Measurements from ENCODE around the gene EN1. TPM values are rescaled to one million over a fixed set of nuclear protein-coding genes. Genes with fewer than 3 reads are reported as not detected.

Gene EN1
- total RNA-seq, 1 experiment from 2014 or later = not detected

DNA sequence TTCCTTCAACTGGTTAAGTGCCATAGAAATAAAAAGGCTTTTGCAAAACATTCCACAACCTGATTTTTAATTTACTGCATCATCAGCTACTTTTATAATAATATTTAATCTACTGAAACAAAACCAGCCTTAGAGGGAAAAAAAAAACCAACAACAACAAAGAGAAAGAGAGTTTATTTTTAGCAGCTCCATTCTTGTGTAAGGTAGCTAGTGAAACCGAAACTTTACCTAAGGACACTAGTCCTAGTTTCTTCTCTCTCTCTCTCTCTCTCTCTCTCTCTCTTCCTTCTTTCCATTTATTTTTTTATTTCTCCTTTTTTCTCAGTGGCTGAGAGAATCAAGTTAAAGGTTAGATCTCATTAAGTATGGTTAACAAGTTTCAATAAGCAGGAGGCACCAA lies 21.4 kb downstream of the EN1 start:
- ChIA-PET POLR2A (no interaction called here), CTCF (interaction anchor here (0.6 to 1.2 kb wide), 6 partner anchors 11 to 559 kb away, joined by 3 to 5 read pairs (median 3); no protein-coding TSS in a partner anchor)
- Mint-ChIP-seq H3K4me3 (ENCODE audit: unreplicated experiment) (no peak overlapping the region), H3K27me3 (ENCODE audit: insufficient read depth, unreplicated experiment) (peaks cover 14% of the 10 kb centered on the region), H3K36me3 (ENCODE audit: insufficient read depth, unreplicated experiment) (no peaks in the 10 kb centered on the region), H3K4me1 (ENCODE audit: insufficient read depth, unreplicated experiment) (peaks cover 6% of the 10 kb centered on the region), H3K27ac (ENCODE audit: low read depth, unreplicated experiment) (no peak overlapping the region), H3K9me3 (ENCODE audit: unreplicated experiment) (no peaks in the 10 kb centered on the region)
- TF ChIP-seq, protein P1, sequence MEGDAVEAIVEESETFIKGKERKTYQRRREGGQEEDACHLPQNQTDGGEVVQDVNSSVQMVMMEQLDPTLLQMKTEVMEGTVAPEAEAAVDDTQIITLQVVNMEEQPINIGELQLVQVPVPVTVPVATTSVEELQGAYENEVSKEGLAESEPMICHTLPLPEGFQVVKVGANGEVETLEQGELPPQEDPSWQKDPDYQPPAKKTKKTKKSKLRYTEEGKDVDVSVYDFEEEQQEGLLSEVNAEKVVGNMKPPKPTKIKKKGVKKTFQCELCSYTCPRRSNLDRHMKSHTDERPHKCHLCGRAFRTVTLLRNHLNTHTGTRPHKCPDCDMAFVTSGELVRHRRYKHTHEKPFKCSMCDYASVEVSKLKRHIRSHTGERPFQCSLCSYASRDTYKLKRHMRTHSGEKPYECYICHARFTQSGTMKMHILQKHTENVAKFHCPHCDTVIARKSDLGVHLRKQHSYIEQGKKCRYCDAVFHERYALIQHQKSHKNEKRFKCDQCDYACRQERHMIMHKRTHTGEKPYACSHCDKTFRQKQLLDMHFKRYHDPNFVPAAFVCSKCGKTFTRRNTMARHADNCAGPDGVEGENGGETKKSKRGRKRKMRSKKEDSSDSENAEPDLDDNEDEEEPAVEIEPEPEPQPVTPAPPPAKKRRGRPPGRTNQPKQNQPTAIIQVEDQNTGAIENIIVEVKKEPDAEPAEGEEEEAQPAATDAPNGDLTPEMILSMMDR (IDR thresholded peaks at IDR 0.05; ENCODE audit: unreplicated experiment) = no peak
- no peak for DNase-seq (ENCODE audit: unreplicated experiment)
- intact Hi-C loops (cut with micrococcal nuclease) = no loop called here
- BruUV-seq (replicated peaks) = no TSS peak

DNA sequence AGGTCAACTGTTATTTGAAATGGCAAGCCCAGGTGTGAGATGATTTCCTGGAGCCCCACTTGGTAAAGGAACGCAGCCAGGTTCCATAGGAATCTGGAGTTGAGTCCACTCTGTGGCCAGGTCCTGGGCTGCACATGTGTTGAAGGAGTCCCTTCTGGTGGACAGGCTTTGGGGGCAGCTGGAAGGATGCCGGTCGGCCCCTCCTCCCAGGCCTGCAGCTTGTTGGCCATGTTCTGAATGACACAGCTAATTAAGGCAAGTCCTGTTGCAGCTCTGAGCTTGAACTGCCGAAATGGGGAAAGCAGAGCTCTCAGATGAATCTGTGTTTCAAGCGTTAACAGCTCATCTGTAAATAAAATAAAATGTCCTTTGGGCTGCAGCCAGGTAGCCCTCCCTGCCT lies 23.8 kb downstream of the EN1 start:
- Mint-ChIP-seq H3K27me3 (ENCODE audit: insufficient read depth, unreplicated experiment) (peaks cover 28% of the 10 kb centered on the region), H3K36me3 (ENCODE audit: insufficient read depth, unreplicated experiment) (no peaks in the 10 kb centered on the region), H3K9me3 (ENCODE audit: unreplicated experiment) (no peaks in the 10 kb centered on the region), H3K27ac (ENCODE audit: low read depth, unreplicated experiment) (no peak overlapping the region), H3K4me3 (ENCODE audit: unreplicated experiment) (no peak overlapping the region), H3K4me1 (ENCODE audit: insufficient read depth, unreplicated experiment) (no peaks in the 10 kb centered on the region)
- BruUV-seq (replicated peaks) = no TSS peak
- POLR2A ChIA-PET = no interaction called here
- intact Hi-C loops (cut with micrococcal nuclease) = no loop called here
- no peak for DNase-seq (ENCODE audit: unreplicated experiment)
- CTCF ChIA-PET = interaction anchor here (0.8 kb wide), 1 partner anchor 34 kb away, joined by 3 read pairs; no protein-coding TSS in a partner anchor
- TF ChIP-seq, protein P1 (IDR thresholded peaks at IDR 0.05; ENCODE audit: unreplicated experiment) = no peak

DNA sequence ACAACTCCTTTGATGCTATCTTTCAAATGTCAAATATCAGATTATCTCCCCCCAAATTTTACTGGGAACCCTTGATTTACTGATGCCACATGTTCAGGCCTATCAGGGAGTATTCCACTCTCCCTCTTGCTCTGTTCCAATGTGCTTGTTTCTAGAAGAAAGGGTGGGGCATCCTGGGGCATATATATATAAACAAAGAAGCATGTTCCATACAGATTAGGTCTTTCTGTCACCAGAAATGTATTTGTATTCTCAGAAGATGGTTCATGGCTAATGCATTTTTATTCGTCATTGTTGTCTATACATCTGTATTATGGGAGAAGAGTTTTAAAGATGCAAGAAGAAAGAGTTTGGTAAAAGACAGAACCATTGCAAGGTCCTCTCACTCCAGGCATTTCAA lies 24.9 kb downstream of the EN1 start:
- ChIA-PET CTCF (no interaction called here), POLR2A (no interaction called here)
- H3K36me3 Mint-ChIP-seq (ENCODE audit: insufficient read depth, unreplicated experiment) = no peaks in the 10 kb centered on the region
- TF ChIP-seq, protein P1 (IDR thresholded peaks at IDR 0.05; ENCODE audit: unreplicated experiment) = no peak
- peaks cover 36% of the 10 kb centered on the region for H3K27me3 Mint-ChIP-seq (ENCODE audit: insufficient read depth, unreplicated experiment)
- no peaks in the 10 kb centered on the region for H3K4me1 Mint-ChIP-seq (ENCODE audit: insufficient read depth, unreplicated experiment)
- H3K4me3 Mint-ChIP-seq (ENCODE audit: unreplicated experiment) = no peak overlapping the region
- H3K9me3 Mint-ChIP-seq (ENCODE audit: unreplicated experiment) = no peaks in the 10 kb centered on the region
- no TSS peak for BruUV-seq (replicated peaks)
- DNase-seq (ENCODE audit: unreplicated experiment) = no peak
- no peak overlapping the region for H3K27ac Mint-ChIP-seq (ENCODE audit: low read depth, unreplicated experiment)
- intact Hi-C loops (cut with micrococcal nuclease) = no loop called here

GRCh38 chr2:118822015-118822414 lies 25.4 kb downstream of the EN1 start:
- Mint-ChIP-seq H3K9me3 (ENCODE audit: unreplicated experiment) (no peaks in the 10 kb centered on the region), H3K4me3 (ENCODE audit: unreplicated experiment) (no peak overlapping the region), H3K27me3 (ENCODE audit: insufficient read depth, unreplicated experiment) (peaks cover 36% of the 10 kb centered on the region), H3K4me1 (ENCODE audit: insufficient read depth, unreplicated experiment) (no peaks in the 10 kb centered on the region), H3K36me3 (ENCODE audit: insufficient read depth, unreplicated experiment) (no peaks in the 10 kb centered on the region), H3K27ac (ENCODE audit: low read depth, unreplicated experiment) (no peak overlapping the region)
- no TSS peak for BruUV-seq (replicated peaks)
- ChIA-PET POLR2A (no interaction called here), CTCF (no interaction called here)
- no peak for DNase-seq (ENCODE audit: unreplicated experiment)
- TF ChIP-seq, protein P1 (IDR thresholded peaks at IDR 0.05; ENCODE audit: unreplicated experiment) = no peak
- intact Hi-C loops (cut with micrococcal nuclease) = no loop called here

All from MCF 10A (cell line).